Measurements from ENCODE around the gene DDAH1. TPM values are rescaled to one million over a fixed set of nuclear protein-coding genes. Genes with fewer than 3 reads are reported as not detected.

DDAH1 gene
- total and polyA plus RNA-seq, 2 experiments from 2014 or later = 29.4 to 41.7 TPM

DNA sequence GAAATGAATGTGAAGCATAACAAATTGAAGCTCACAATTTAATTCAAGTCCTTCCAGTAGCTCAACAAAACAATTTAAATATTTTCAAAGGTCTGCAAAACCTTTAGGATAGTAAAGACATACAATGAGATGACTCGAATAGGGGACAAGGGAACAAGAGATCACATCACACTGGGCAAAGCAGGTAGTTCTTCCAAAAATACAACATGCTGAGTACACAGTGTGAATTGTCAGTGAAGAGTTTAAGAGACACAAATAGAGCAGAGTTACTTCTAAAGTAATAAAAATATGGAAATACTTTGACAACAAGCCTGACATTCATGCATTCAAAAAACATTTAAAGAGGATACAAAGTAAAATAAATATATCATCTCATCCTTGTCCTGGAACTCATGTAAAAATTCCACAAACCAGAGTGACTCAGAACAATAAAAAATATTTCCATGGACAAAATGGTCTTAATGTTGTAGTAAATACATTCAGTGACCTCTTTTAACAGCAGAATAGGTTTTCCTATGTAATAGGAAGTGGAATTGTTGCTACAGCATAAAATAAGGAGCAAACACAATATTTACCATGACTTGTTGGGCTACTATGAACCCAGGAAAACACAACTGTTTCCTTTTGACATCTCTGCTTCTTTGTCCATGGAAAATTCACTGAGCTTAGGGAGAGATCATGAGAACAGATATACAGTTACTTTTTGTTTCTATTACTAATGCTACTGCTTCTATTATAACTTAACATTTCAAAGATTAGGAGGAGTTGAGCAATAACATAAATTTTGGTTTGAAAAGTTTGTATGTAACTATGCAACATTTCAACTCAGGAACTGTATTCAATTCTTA, 104.9 kb downstream of the DDAH1 start (continued):
- TF ChIP-seq, protein P1, sequence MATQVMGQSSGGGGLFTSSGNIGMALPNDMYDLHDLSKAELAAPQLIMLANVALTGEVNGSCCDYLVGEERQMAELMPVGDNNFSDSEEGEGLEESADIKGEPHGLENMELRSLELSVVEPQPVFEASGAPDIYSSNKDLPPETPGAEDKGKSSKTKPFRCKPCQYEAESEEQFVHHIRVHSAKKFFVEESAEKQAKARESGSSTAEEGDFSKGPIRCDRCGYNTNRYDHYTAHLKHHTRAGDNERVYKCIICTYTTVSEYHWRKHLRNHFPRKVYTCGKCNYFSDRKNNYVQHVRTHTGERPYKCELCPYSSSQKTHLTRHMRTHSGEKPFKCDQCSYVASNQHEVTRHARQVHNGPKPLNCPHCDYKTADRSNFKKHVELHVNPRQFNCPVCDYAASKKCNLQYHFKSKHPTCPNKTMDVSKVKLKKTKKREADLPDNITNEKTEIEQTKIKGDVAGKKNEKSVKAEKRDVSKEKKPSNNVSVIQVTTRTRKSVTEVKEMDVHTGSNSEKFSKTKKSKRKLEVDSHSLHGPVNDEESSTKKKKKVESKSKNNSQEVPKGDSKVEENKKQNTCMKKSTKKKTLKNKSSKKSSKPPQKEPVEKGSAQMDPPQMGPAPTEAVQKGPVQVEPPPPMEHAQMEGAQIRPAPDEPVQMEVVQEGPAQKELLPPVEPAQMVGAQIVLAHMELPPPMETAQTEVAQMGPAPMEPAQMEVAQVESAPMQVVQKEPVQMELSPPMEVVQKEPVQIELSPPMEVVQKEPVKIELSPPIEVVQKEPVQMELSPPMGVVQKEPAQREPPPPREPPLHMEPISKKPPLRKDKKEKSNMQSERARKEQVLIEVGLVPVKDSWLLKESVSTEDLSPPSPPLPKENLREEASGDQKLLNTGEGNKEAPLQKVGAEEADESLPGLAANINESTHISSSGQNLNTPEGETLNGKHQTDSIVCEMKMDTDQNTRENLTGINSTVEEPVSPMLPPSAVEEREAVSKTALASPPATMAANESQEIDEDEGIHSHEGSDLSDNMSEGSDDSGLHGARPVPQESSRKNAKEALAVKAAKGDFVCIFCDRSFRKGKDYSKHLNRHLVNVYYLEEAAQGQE (IDR thresholded peaks at IDR 0.05; ENCODE audit: unreplicated experiment) = no peak
- TF ChIP-seq EZH2phosphoT487 (IDR thresholded peaks at IDR 0.05; ENCODE audit: unreplicated experiment) (no peak), ZNF114 (CRISPR knock-in tag; IDR thresholded peaks at IDR 0.05) (no peak)

DNA sequence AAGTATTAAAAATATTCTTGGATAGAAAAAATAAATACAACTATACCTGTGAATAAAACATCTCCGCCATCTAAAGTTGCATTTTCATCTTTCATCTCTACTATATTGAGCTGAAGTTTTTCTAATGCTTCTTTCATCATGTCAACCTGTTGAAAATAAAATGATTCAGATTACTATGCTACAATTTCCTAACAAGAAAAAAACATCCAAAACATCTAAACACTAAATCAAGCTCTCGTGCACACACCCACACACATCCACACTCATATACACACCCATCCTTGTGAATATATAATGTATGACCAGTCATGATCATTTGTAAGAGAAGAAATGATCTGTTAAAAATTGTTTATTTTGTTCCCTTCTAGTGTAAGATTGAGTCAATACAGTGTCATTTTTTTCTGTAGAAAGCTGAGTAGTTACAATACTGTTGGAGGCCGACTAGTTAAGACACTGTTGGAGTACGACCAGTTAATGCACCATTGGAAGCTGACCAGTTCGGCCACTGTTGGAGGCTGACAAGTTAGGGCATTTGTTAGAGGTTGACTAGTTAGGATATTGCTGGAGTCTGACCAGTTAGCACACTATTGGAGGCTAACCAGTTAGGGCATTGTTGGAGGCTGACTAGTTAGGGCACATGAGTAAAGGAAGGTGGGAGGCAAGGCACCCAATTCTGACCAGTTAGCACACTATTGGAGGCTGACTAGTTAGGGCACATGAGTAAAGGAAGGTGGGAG, 106.1 kb downstream of the DDAH1 start:
- DNase-seq (ENCODE audit: low spot score) (no peak), ATAC-seq (no peak)
- peaks cover 6% of the 10 kb centered on the region; the same call in 2 of the 3 replicates for H3K4me1 Mint-ChIP-seq
- no peak overlapping the region for H3K4me3 ChIP-seq
- no peaks in the 10 kb centered on the region for H3K9me2 ChIP-seq (ENCODE audit: insufficient read depth)
- H3K4me1 ChIP-seq (ENCODE audit: insufficient read depth) = peaks cover 5% of the 10 kb centered on the region; the same call in 1 of the 2 replicates
- H3K27ac Mint-ChIP-seq = no peak overlapping the region
- H3K27me3 Mint-ChIP-seq (ENCODE audit: insufficient read depth, low read depth, poor library complexity) = no peaks in the 10 kb centered on the region
- no peaks in the 10 kb centered on the region for H3K36me3 Mint-ChIP-seq (ENCODE audit: low read depth)
- H3K79me2 ChIP-seq (replicated peaks; ENCODE audit: insufficient read depth) = no peaks in the 10 kb centered on the region
- H3K27ac ChIP-seq (ENCODE audit: low read depth) = no peak overlapping the region
- no peak for TF ChIP-seq EZH2 (IDR thresholded peaks at IDR 0.05; ENCODE audit: low read depth, unreplicated experiment)
- no peak for TF ChIP-seq ZNF331 (CRISPR knock-in tag; IDR thresholded peaks at IDR 0.05; ENCODE audit: low read depth)
- TF ChIP-seq ZNF114 (CRISPR knock-in tag; IDR thresholded peaks at IDR 0.05) = no peak
- no peaks in the 10 kb centered on the region for H3K36me3 ChIP-seq (ENCODE audit: insufficient read depth)
- H4K20me1 ChIP-seq (replicated peaks; ENCODE audit: insufficient read depth) = no peaks in the 10 kb centered on the region
- H3F3A ChIP-seq (replicated peaks; ENCODE audit: low read depth) = no peaks in the 10 kb centered on the region
- no peak overlapping the region for H3K4me3 Mint-ChIP-seq
- no peak overlapping the region for H3K4me2 ChIP-seq
- no peaks in the 10 kb centered on the region for H3K27me3 ChIP-seq (ENCODE audit: insufficient read depth)
- H2AFZ ChIP-seq = no peak overlapping the region
- no peaks in the 10 kb centered on the region for H3K9me3 Mint-ChIP-seq

DNA sequence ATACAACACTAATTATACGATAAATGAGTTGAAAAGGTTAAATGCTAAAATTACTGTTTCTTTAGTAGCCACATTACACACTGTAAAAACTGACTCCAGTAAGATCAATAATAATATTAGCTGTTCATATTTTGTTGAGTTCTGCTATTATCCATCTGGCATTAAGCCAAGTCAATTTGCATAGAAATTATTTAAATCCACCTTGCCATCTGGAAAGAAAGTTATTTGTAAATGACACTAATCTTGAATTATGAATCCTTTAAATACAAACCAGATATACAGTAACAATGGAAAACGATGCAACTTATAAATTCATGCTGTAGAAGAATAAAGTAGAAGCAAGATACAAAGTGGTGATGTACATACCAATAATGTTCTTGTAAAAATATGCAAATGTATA, 107.1 kb downstream of the DDAH1 start:
- Histone ChIP-seq H3K4me3 (no peak overlapping the region), H3K9me2 (ENCODE audit: insufficient read depth) (no peaks in the 10 kb centered on the region), H3F3A (replicated peaks; ENCODE audit: low read depth) (no peaks in the 10 kb centered on the region), H4K20me1 (replicated peaks; ENCODE audit: insufficient read depth) (no peaks in the 10 kb centered on the region), H3K36me3 (ENCODE audit: insufficient read depth) (no peaks in the 10 kb centered on the region), H3K4me2 (no peak overlapping the region), H3K27me3 (ENCODE audit: insufficient read depth) (no peaks in the 10 kb centered on the region), H3K4me1 (ENCODE audit: insufficient read depth) (peaks cover 8% of the 10 kb centered on the region; the same call in 1 of the 2 replicates), H2AFZ (no peak overlapping the region), H3K27ac (ENCODE audit: low read depth) (no peak overlapping the region), H3K79me2 (replicated peaks; ENCODE audit: insufficient read depth) (no peaks in the 10 kb centered on the region)
- H3K36me3 Mint-ChIP-seq (ENCODE audit: low read depth) = no peaks in the 10 kb centered on the region
- H3K27me3 Mint-ChIP-seq (ENCODE audit: insufficient read depth, low read depth, poor library complexity) = no peaks in the 10 kb centered on the region
- DNase-seq (ENCODE audit: low spot score) (no peak), ATAC-seq (no peak)
- H3K4me1 Mint-ChIP-seq = peaks cover 9% of the 10 kb centered on the region; the same call in 2 of the 3 replicates
- no peak overlapping the region for H3K4me3 Mint-ChIP-seq
- no peak overlapping the region for H3K27ac Mint-ChIP-seq
- H3K9me3 Mint-ChIP-seq = no peaks in the 10 kb centered on the region
- no peak for TF ChIP-seq ZNF331 (CRISPR knock-in tag; IDR thresholded peaks at IDR 0.05; ENCODE audit: low read depth)
- TF ChIP-seq, protein P1 (IDR thresholded peaks at IDR 0.05; ENCODE audit: unreplicated experiment) = no peak

Data from GM23338 (cell line).